Measurements from ENCODE around the gene LCP2. TPM values are rescaled to one million over a fixed set of nuclear protein-coding genes. Genes with fewer than 3 reads are reported as not detected.

Gene LCP2
- polyA plus RNA-seq, 2 of the 4 experiments (the other 2 are of a cell fraction): not detected

- 5% methylated on average over 1 of the region's 1 CpG for WGBS (ENCODE audit: missing lambda C conversion rate)
- no peak overlapping the region for H3K4me3 ChIP-seq
- H3K4me2 ChIP-seq: no peak overlapping the region
- FAIRE-seq: no peak
- H3K4me1 ChIP-seq: no peaks in the 10 kb centered on the region
- no peak overlapping the region for H3K27ac ChIP-seq
- ATAC-seq: no peak
- DNase-seq (ENCODE audit: low read depth in 1 of 2, low spot score in 1 of 2): no peak
- CTCF ChIA-PET: interaction anchor here (1.3 to 2.2 kb wide), 2 partner anchors 79 to 286 kb away, joined by 3 to 5 read pairs; no protein-coding TSS in a partner anchor
- peaks cover 7% of the 10 kb centered on the region; the same call in 1 of the 3 replicates for H3K9me3 ChIP-seq
- TF ChIP-seq ATOH8 (CRISPR knock-in tag; IDR thresholded peaks at IDR 0.05; ENCODE audit: low read depth): no peak
- no peak for TF ChIP-seq EHMT2 (IDR thresholded peaks at IDR 0.05; ENCODE audit: low read depth)
- TF ChIP-seq CBX2 (IDR thresholded peaks at IDR 0.05; ENCODE audit: borderline replicate concordance, low read depth): no peak
- no peak for TF ChIP-seq TP53 (CRISPR knock-in tag; IDR thresholded peaks at IDR 0.05)
- TF ChIP-seq KDM5A (IDR thresholded peaks at IDR 0.05): no peak
- no peak for TF ChIP-seq TFCP2L1 (CRISPR knock-in tag; IDR thresholded peaks at IDR 0.05)
- POLR2A ChIA-PET: no interaction called here
Measured at GRCh38 chr5:170345971-170346370, 48.4 kb upstream of the LCP2 start.

GRCh38 chr5:170343177-170343576, 45.6 kb upstream of the LCP2 start:
- ChIA-PET CTCF (no interaction called here), POLR2A (no interaction called here)
- Histone ChIP-seq H3K27ac (no peak overlapping the region), H3K9me3 (peaks cover 7% of the 10 kb centered on the region; the same call in 1 of the 3 replicates), H3K4me1 (no peaks in the 10 kb centered on the region), H3K4me3 (no peak overlapping the region), H3K4me2 (no peak overlapping the region)
- TF ChIP-seq EHMT2 (IDR thresholded peaks at IDR 0.05; ENCODE audit: low read depth): no peak
- TF ChIP-seq NR3C1 (IDR thresholded peaks at IDR 0.05): no peak
- TF ChIP-seq FOSB (CRISPR knock-in tag; IDR thresholded peaks at IDR 0.05): no peak
- no peak for TF ChIP-seq CTCF (IDR thresholded peaks at IDR 0.05)
- TF ChIP-seq ATOH8 (CRISPR knock-in tag; IDR thresholded peaks at IDR 0.05; ENCODE audit: low read depth): no peak
- no peak for TF ChIP-seq BCL3 (IDR thresholded peaks at IDR 0.05)
- TF ChIP-seq CHD4 (IDR thresholded peaks at IDR 0.05; ENCODE audit: borderline replicate concordance): no peak
- TF ChIP-seq ZSCAN20 (CRISPR knock-in tag; IDR thresholded peaks at IDR 0.05): no peak
- no peak for TF ChIP-seq KDM1A (IDR thresholded peaks at IDR 0.05; ENCODE audit: low read depth)
- no peak for TF ChIP-seq RNF2 (IDR thresholded peaks at IDR 0.05; ENCODE audit: borderline replicate concordance, low read depth)
- no peak for TF ChIP-seq BHLHE40 (IDR thresholded peaks at IDR 0.05; ENCODE audit: low read depth, low read length)
- TF ChIP-seq HES2 (IDR thresholded peaks at IDR 0.05): no peak
- FAIRE-seq: no peak
- DNase-seq (ENCODE audit: low read depth in 1 of 2, low spot score in 1 of 2): no peak
- no peak for ATAC-seq
- WGBS (ENCODE audit: missing lambda C conversion rate): 23% methylated on average over 3 of the region's 3 CpGs

- TF ChIP-seq CBX8 (IDR thresholded peaks at IDR 0.05): no peak
- no peak for TF ChIP-seq FOXS1 (CRISPR knock-in tag; IDR thresholded peaks at IDR 0.05)
- CTCF ChIA-PET: no interaction called here
Measured at GRCh38 chr5:170342153-170342725, 44.7 kb upstream of the LCP2 start.

More at GRCh38 chr5:170342153-170342725, 44.7 kb upstream of the LCP2 start:
- DNase-seq (ENCODE audit: low read depth in 1 of 2, low spot score in 1 of 2) (no peak), FAIRE-seq (no peak), ATAC-seq (no peak)
- 14% methylated on average over 8 of the region's 8 CpGs for WGBS (ENCODE audit: missing lambda C conversion rate)
- H3K4me2 ChIP-seq: no peak overlapping the region
- H3K4me1 ChIP-seq: no peaks in the 10 kb centered on the region
- H3K9me3 ChIP-seq: peaks cover 7% of the 10 kb centered on the region; the same call in 1 of the 3 replicates
- POLR2A ChIA-PET: no interaction called here
- H3K4me3 ChIP-seq: no peak overlapping the region
- H3K27ac ChIP-seq: no peak overlapping the region

Measured in A549 (cell line).